Measurements from ENCODE around the gene IMMP2L. TPM values are rescaled to one million over a fixed set of nuclear protein-coding genes. Genes with fewer than 3 reads are reported as not detected.

IMMP2L gene
- total and polyA plus RNA-seq, 4 donors = 7.3 to 21.1 (median 12.4) TPM

GRCh38 chr7:110633313-110633712 is 929.0 kb downstream of the IMMP2L start:
- WGBS = 65% methylated on average over 2 of the region's 2 CpGs
- no peaks in the 10 kb centered on the region for H3K27me3 ChIP-seq (ENCODE audit: control insufficient read depth in 4 of 4, insufficient read depth in 4 of 4, low read length in 3 of 4)
- no peak for DNase-seq (ENCODE audit: low spot score)
- H3K9ac ChIP-seq (ENCODE audit: low read depth in 1 of 2, low read length in 2 of 2) = no peak overlapping the region
- peaks cover 0 to 2% (median 0%) of the 10 kb centered on the region in 4 donors for H3K9me3 ChIP-seq (ENCODE audit: control insufficient read depth in 4 of 4, low read length in 3 of 4)
- no peaks in the 10 kb centered on the region for H3K36me3 ChIP-seq (ENCODE audit: control insufficient read depth in 4 of 4, insufficient read depth in 3 of 4, low read depth in 1 of 4, low read length in 3 of 4)
- no peaks in the 10 kb centered on the region for H3K4me1 ChIP-seq (ENCODE audit: control insufficient read depth in 4 of 4, insufficient read depth in 4 of 4, low read length in 3 of 4)
- no peak overlapping the region for H3K27ac ChIP-seq (ENCODE audit: low read depth in 1 of 2, low read length in 2 of 2)
- TF ChIP-seq RAD21 (IDR thresholded peaks at IDR 0.05) = no peak
- TF ChIP-seq FOXA1 (IDR thresholded peaks at IDR 0.05) = no peak
- no peak for TF ChIP-seq REST (IDR thresholded peaks at IDR 0.05)
- TF ChIP-seq SP1 (IDR thresholded peaks at IDR 0.05) = no peak
- no peak for TF ChIP-seq YY1 (IDR thresholded peaks at IDR 0.05)
- no peak for TF ChIP-seq EGR1 (IDR thresholded peaks at IDR 0.05; ENCODE audit: low read depth in 2 of 2)
- no peak for TF ChIP-seq JUND (IDR thresholded peaks at IDR 0.05)
- no peak for TF ChIP-seq HNF4A (conservative IDR thresholded peaks at IDR 0.05)
- TF ChIP-seq TAF1 (conservative IDR thresholded peaks at IDR 0.05) = no peak
- no peak for TF ChIP-seq HNF4G (IDR thresholded peaks at IDR 0.05)
- no peak for TF ChIP-seq ZBTB33 (IDR thresholded peaks at IDR 0.05)
- TF ChIP-seq RXRA (IDR thresholded peaks at IDR 0.05) = no peak
- no peak overlapping the region for H3K4me3 ChIP-seq (ENCODE audit: low read depth in 1 of 3, low read length in 3 of 3)

- TF ChIP-seq GABPA (IDR thresholded peaks at IDR 0.05 in 1 of 2, conservative IDR thresholded peaks at IDR 0.05 in 1 of 2) (no peak), JUND (IDR thresholded peaks at IDR 0.05) (no peak), CTCF (IDR thresholded peaks at IDR 0.05; ENCODE audit: low read depth, low read length, missing input control) (no peak), FOXA2 (IDR thresholded peaks at IDR 0.05) (no peak), RXRA (IDR thresholded peaks at IDR 0.05) (no peak), YY1 (IDR thresholded peaks at IDR 0.05) (no peak), NR2F2 (IDR thresholded peaks at IDR 0.05) (no peak), FOXA1 (IDR thresholded peaks at IDR 0.05) (no peak)
- Histone ChIP-seq H3K4me1 (ENCODE audit: control insufficient read depth in 4 of 4, insufficient read depth in 4 of 4, low read length in 3 of 4) (no peaks in the 10 kb centered on the region), H3K9ac (ENCODE audit: low read depth in 1 of 2, low read length in 2 of 2) (no peak overlapping the region), H3K27ac (ENCODE audit: low read depth in 1 of 2, low read length in 2 of 2) (no peak overlapping the region), H3K9me3 (ENCODE audit: control insufficient read depth in 4 of 4, low read length in 3 of 4) (no peaks in the 10 kb centered on the region), H3K36me3 (ENCODE audit: control insufficient read depth in 4 of 4, insufficient read depth in 3 of 4, low read depth in 1 of 4, low read length in 3 of 4) (no peaks in the 10 kb centered on the region), H3K4me3 (ENCODE audit: low read depth in 1 of 3, low read length in 3 of 3) (no peak overlapping the region), H3K27me3 (ENCODE audit: control insufficient read depth in 4 of 4, insufficient read depth in 4 of 4, low read length in 3 of 4) (no peaks in the 10 kb centered on the region)
- WGBS = 76% methylated on average over 2 of the region's 2 CpGs
- no peak for DNase-seq (ENCODE audit: low spot score)
Measured at GRCh38 chr7:110626414-110626813, 935.9 kb downstream of the IMMP2L start.

Data from liver (tissue), 9 donors.